ENCODE data around the gene DYNLT4.
A peak's percentile ranks its signal among the peaks of the same experiment; 100 is the strongest.
"Not testable (repeated sequence)": the region's sequence is repeated elsewhere in the genome, so short reads cannot be mapped to it uniquely, and the experiment has no call there.

The DYNLT4 gene

DNA sequence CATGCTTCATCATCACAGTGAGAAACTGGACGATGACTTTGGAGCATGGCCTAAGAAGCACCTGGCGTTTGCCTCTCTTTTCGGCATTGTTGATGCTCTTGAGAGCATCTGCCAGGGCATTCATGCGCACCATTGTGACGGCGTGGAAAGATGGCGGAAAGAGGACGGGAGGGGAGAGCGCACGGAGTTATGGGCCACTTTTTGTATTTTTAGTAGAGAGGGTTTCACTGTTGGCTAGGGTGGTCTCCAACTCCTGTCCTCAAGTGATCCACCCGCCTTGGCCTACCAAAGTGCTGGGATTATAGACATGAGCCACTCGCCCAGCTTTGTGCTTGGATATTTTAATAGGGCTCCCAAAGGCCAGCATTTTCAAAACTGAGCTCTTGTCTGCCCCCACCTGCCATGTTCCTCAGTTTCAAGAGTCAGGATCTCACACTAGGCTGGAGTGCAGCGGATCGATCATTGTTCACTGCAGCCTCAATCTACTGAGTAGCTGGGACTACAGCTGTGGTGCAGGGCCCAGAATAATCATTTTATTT, 26.5 kb downstream of the DYNLT4 start:
- Histone ChIP-seq H3K4me1 (ENCODE audit: control insufficient read depth in 5 of 5, insufficient read depth in 5 of 5, low read length in 5 of 5) (peaks cover 4 to 44% (median 35%) of the 10 kb centered on the region in 5 donors), H3K9ac (ENCODE audit: low read length in 5 of 5) (no peak overlapping the region), H3K36me3 (ENCODE audit: control insufficient read depth in 5 of 5, insufficient read depth in 5 of 5, low read length in 5 of 5) (peaks cover 0 to 51% (median 32%) of the 10 kb centered on the region in 5 donors)

DNA sequence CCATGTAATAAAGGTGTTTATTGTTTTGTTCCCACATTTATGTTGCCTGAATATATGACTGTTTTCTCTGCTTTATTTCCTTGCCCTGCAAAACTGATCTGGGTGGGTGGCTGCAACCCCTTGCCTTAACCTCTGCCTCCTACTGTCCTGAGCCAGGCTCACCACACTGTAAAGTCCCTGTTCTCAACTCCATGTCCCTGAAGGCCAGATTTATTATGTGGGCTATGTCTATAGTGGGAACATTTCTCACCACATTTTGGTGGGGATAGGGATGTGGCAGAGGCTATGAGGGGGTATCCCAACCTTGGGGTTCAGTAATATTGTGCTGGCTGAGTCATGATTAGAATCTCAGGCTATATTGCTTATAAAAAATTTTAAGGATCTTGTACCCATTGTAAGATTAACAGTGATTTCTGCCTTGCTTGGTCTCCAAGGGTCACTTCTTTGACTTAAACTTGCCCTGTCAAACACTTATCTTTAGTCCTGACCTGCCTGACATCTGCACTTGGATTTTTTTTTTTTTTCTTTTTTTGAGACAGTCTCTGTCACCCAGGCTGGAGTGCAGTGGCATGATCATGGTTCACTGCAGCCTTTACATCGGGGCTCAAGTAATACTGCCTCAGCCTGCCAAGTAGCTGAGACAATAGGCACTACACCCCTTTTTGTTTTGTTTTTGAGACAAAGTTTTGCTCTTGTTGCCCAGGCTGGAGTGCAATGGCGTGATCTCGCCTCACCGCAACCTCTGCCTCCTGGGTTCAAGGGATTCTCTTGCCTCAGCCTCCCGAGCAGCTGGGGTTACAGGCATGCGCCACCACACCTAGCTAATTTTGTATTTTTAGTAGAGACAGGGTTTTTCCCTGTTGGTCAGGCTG, 28.2 kb downstream of the DYNLT4 start:
- no peak overlapping the region for H3K9ac ChIP-seq (ENCODE audit: low read length in 5 of 5)
- no peaks in the 10 kb centered on the region for H3K27me3 ChIP-seq (ENCODE audit: control insufficient read depth in 5 of 5, insufficient read depth in 4 of 5, low read length in 5 of 5)
- H3K4me1 ChIP-seq (ENCODE audit: control insufficient read depth in 5 of 5, insufficient read depth in 5 of 5, low read length in 5 of 5), result peaks cover 4 to 39% (median 34%) of the 10 kb centered on the region in 5 donors
- no peaks in the 10 kb centered on the region for H3K9me3 ChIP-seq (ENCODE audit: control insufficient read depth in 5 of 5, low read length in 5 of 5)
- H3K36me3 ChIP-seq (ENCODE audit: control insufficient read depth in 5 of 5, insufficient read depth in 5 of 5, low read length in 5 of 5), result peaks cover 0 to 51% (median 32%) of the 10 kb centered on the region in 5 donors
- H3K4me3 ChIP-seq (ENCODE audit: low read depth in 1 of 5, low read length in 5 of 5), result no peak overlapping the region
- no peak overlapping the region for H3K27ac ChIP-seq (ENCODE audit: low read depth, low read length)

More for the DNA sequence above, 26.5 kb downstream of the DYNLT4 start:
- H3K4me3 ChIP-seq (ENCODE audit: low read depth in 1 of 5, low read length in 5 of 5), result no peak overlapping the region
- H3K27me3 ChIP-seq (ENCODE audit: control insufficient read depth in 5 of 5, insufficient read depth in 4 of 5, low read length in 5 of 5), result peaks cover 0 to 3% (median 0%) of the 10 kb centered on the region in 5 donors
- no peaks in the 10 kb centered on the region for H3K9me3 ChIP-seq (ENCODE audit: control insufficient read depth in 5 of 5, low read length in 5 of 5)
- no peak overlapping the region for H3K27ac ChIP-seq (ENCODE audit: low read depth, low read length)

DNA sequence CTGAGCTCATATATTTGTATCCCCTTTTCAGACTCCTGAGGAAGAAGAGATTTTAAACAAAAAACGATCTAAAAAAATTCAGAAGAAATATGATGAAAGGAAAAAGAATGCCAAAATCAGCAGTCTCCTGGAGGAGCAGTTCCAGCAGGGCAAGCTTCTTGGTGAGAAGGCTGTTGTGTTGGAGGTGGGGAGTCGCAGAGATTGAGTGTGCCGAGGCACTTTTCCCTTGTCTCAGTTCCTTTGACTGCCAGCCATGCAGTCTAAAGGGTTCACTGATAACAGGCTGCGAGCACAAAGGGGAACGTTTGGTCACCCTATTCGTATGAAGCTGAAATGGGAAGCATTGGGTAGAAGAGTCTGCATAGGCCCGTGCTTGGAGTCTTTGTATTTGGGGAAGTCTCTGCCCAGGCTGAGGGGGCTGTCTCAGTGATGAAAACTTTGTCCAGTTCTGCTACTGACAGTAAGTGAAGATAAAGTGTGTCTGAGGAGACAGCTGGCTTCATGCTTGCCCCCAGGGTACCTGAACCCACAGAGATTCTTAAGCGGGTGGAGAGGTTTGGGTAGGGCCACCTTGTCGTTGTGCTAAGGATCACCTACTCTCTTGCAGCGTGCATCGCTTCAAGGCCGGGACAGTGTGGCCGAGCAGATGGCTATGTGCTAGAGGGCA, 29.0 kb downstream of the DYNLT4 start:
- Histone ChIP-seq H3K9me3 (ENCODE audit: control insufficient read depth in 5 of 5, low read length in 5 of 5) (no peaks in the 10 kb centered on the region), H3K9ac (ENCODE audit: low read length in 5 of 5) (no peak overlapping the region), H3K4me3 (ENCODE audit: low read depth in 1 of 5, low read length in 5 of 5) (no peak overlapping the region), H3K4me1 (ENCODE audit: control insufficient read depth in 5 of 5, insufficient read depth in 5 of 5, low read length in 5 of 5) (peaks cover 4 to 34% (median 30%) of the 10 kb centered on the region in 5 donors), H3K27ac (ENCODE audit: low read depth, low read length) (no peak overlapping the region), H3K27me3 (ENCODE audit: control insufficient read depth in 5 of 5, insufficient read depth in 4 of 5, low read length in 5 of 5) (no peaks in the 10 kb centered on the region), H3K36me3 (ENCODE audit: control insufficient read depth in 5 of 5, insufficient read depth in 5 of 5, low read length in 5 of 5) (peaks cover 0 to 51% (median 32%) of the 10 kb centered on the region in 5 donors)

DNA sequence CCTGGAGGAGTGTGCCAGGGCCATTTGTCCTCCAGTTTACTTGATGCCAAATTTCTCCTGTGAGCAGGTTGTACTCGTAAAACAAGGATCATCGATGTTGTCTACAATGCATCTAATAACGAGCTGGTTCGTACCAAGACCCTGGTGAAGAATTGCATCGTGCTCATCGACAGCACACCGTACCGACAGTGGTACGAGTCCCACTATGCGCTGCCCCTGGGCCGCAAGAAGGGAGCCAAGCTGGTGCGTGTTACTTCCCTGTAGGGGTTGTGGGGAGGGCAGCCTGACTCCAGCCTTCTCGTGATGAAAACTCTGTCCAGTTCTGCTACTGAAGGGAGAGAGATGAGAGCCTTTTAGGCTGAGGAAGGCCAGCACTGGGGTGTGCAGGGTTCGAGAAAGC, 29.6 kb downstream of the DYNLT4 start:
- no peaks in the 10 kb centered on the region for H3K27me3 ChIP-seq (ENCODE audit: control insufficient read depth in 5 of 5, insufficient read depth in 4 of 5, low read length in 5 of 5)
- no peak overlapping the region for H3K27ac ChIP-seq (ENCODE audit: low read depth, low read length)
- peaks cover 0 to 51% (median 32%) of the 10 kb centered on the region in 5 donors for H3K36me3 ChIP-seq (ENCODE audit: control insufficient read depth in 5 of 5, insufficient read depth in 5 of 5, low read length in 5 of 5)
- H3K4me1 ChIP-seq (ENCODE audit: control insufficient read depth in 5 of 5, insufficient read depth in 5 of 5, low read length in 5 of 5), result peaks cover 4 to 34% (median 30%) of the 10 kb centered on the region in 5 donors
- H3K4me3 ChIP-seq (ENCODE audit: low read depth in 1 of 5, low read length in 5 of 5), result no peak overlapping the region
- peak overlapping the region in 1 of 5 donors; percentile 52 for H3K9ac ChIP-seq (ENCODE audit: low read length in 5 of 5)
- H3K9me3 ChIP-seq (ENCODE audit: control insufficient read depth in 5 of 5, low read length in 5 of 5), result no peaks in the 10 kb centered on the region

DNA sequence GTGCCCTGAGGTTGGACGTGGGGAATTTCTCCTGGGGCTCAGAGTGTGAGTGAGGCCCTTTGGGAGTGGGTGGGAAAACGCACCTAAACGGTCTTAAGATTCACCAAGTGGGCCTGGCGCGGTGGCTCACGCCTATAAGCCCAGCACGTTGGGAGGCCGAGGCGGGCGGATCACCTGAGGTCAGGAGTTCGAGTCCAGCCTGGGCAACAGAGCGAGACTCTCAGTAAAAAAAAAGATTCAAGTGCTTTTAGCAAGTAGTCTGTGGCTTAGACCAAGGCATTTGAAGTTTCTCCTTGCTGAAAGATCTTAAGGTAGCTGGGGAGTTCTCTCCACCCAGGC, 30.5 kb downstream of the DYNLT4 start:
- peak overlapping the region; percentile 79 to 97 (median 86) for H3K4me3 ChIP-seq (ENCODE audit: low read depth in 1 of 5, low read length in 5 of 5)
- no peaks in the 10 kb centered on the region for H3K9me3 ChIP-seq (ENCODE audit: control insufficient read depth in 5 of 5, low read length in 5 of 5)
- no peaks in the 10 kb centered on the region for H3K27me3 ChIP-seq (ENCODE audit: control insufficient read depth in 5 of 5, insufficient read depth in 4 of 5, low read length in 5 of 5)
- H3K4me1 ChIP-seq (ENCODE audit: control insufficient read depth in 5 of 5, insufficient read depth in 5 of 5, low read length in 5 of 5), result peaks cover 4 to 34% (median 30%) of the 10 kb centered on the region in 5 donors
- peaks cover 0 to 51% (median 32%) of the 10 kb centered on the region in 5 donors for H3K36me3 ChIP-seq (ENCODE audit: control insufficient read depth in 5 of 5, insufficient read depth in 5 of 5, low read length in 5 of 5)
- H3K27ac ChIP-seq (ENCODE audit: low read depth, low read length), result peak overlapping the region; percentile 91
- H3K9ac ChIP-seq (ENCODE audit: low read length in 5 of 5), result peak overlapping the region; percentile 86 to 97 (median 94)

DNA sequence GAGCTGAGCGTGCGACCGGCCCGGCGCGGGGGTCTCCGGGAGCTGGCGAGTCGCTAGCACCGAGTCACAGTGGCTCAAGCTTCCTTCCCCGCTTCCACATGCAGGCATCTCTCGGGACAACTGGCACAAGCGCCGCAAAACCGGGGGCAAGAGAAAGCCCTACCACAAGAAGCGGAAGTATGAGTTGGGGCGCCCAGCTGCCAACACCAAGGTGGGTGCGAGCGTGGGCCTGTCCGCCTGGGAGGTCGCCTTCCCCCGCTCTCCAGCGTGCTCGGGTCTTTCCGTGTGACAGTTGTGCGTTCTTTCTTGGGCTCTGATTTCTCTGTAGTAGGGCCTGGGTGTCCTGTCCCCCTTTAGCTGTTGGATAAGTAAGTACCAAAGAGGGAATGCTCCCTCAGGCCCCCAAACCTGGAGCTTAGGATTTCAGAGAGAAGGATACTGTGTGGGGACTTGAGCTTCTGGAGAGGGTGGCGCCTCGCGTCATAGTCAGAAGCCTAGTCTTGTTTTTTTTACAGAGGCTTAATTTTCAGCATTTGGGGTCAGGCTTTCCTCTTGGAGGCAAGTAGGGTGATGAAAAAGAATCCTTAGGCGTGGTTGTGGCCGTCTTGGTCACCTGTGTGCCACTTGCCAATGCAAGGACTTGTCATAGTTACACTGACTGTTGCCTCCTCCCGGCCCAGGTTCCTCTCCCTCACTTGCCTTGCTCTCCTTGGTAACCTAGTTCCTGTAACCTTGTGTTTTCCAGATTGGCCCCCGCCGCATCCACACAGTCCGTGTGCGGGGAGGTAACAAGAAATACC, 31.0 kb downstream of the DYNLT4 start:
- no peaks in the 10 kb centered on the region for H3K9me3 ChIP-seq (ENCODE audit: control insufficient read depth in 5 of 5, low read length in 5 of 5)
- no peaks in the 10 kb centered on the region for H3K27me3 ChIP-seq (ENCODE audit: control insufficient read depth in 5 of 5, insufficient read depth in 4 of 5, low read length in 5 of 5)
- peaks cover 4 to 34% (median 30%) of the 10 kb centered on the region in 5 donors for H3K4me1 ChIP-seq (ENCODE audit: control insufficient read depth in 5 of 5, insufficient read depth in 5 of 5, low read length in 5 of 5)
- H3K36me3 ChIP-seq (ENCODE audit: control insufficient read depth in 5 of 5, insufficient read depth in 5 of 5, low read length in 5 of 5), result peaks cover 0 to 46% (median 29%) of the 10 kb centered on the region in 5 donors
- peak overlapping the region; percentile 86 to 97 (median 94) for H3K9ac ChIP-seq (ENCODE audit: low read length in 5 of 5)
- peak overlapping the region; percentile 91 for H3K27ac ChIP-seq (ENCODE audit: low read depth, low read length)
- peak overlapping the region; percentile 79 to 97 (median 86) for H3K4me3 ChIP-seq (ENCODE audit: low read depth in 1 of 5, low read length in 5 of 5)

DNA sequence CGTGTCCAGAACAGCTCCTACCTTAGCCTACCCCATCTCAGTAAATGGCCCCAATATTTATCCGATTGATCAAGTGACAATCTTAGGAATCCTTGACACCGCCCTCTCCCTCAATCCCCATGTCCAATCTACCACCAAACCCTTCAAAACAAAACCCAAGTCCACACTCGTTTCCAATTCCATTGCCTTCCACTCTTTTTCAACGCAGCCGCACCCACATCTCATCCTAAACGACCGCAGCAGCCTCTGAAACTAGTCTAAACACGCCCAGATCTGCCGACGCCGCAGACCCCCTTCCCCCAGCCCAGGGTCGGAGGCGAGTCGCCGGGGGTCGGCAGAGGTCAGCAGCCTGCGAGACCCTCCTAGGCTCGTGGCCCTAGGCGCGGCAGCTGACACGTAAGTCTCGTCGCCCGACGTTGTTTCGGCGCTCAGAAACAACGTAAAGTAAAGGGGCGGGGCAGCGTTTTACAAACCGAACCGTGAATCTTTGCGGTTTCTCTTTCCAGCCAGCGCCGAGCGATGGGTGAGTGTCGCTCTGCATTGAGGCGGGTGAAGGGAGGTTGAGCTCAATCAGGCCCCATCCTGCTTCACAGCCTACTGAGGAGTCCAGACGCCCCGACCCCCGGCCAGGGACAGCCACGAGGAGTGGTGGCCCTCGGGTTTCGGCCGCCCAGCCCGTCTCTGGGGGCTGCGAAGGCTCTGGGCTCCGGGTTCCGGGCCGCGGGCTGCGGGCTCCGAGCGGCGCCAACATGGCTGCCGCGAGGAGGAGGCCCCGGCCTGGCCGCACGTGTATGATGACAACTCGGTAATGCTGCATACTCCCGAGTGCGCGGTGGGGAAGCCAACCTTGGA, 31.8 kb downstream of the DYNLT4 start, which contains the start of gene RPS8:
Gene RPS8 (plus strand): TSS at position 463 of the 852 bp plus-strand sequence. CDS start 57 bp downstream, at position 520.
- H3K4me1 ChIP-seq (ENCODE audit: control insufficient read depth in 5 of 5, insufficient read depth in 5 of 5, low read length in 5 of 5), result peaks cover 4 to 34% (median 30%) of the 10 kb centered on the region in 5 donors
- H3K9me3 ChIP-seq (ENCODE audit: control insufficient read depth in 5 of 5, low read length in 5 of 5), result no peaks in the 10 kb centered on the region
- H3K36me3 ChIP-seq (ENCODE audit: control insufficient read depth in 5 of 5, insufficient read depth in 5 of 5, low read length in 5 of 5), result peaks cover 0 to 38% (median 24%) of the 10 kb centered on the region in 5 donors
- H3K27ac ChIP-seq (ENCODE audit: low read depth, low read length), result peak within 1 kb of the TSS; percentile 91
- peak within 1 kb of the TSS; percentile 79 to 97 (median 87) for H3K4me3 ChIP-seq (ENCODE audit: low read depth in 1 of 5, low read length in 5 of 5)
- H3K27me3 ChIP-seq (ENCODE audit: control insufficient read depth in 5 of 5, insufficient read depth in 4 of 5, low read length in 5 of 5), result no peaks in the 10 kb centered on the region
- H3K9ac ChIP-seq (ENCODE audit: low read length in 5 of 5), result peak within 1 kb of the TSS; percentile 86 to 97 (median 94)

DNA sequence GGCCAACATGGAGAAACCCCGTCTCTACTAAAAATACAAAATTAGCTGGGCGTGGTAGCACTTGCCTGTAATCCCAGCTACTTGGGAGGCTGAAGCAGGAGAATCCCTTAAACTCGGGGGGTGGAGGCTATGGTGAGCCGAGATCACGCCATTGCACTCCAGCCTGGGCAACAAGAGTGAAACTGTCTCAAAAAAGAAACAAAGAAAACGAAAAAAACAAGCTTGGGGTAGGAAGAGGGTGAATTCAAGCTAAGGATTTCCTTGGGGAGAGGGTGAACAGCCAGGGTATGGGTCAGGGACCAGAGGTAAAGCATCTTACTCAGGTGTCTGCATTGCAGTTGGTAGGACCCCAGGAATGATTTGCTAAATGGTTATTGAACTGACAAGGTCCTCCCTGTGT, 40.7 kb downstream of the DYNLT4 start:
- H3K9ac ChIP-seq (ENCODE audit: low read length in 5 of 5); H3K9me3 ChIP-seq (ENCODE audit: control insufficient read depth in 5 of 5, low read length in 5 of 5); H3K27me3 ChIP-seq (ENCODE audit: control insufficient read depth in 5 of 5, insufficient read depth in 4 of 5, low read length in 5 of 5); H3K36me3 ChIP-seq (ENCODE audit: control insufficient read depth in 5 of 5, insufficient read depth in 5 of 5, low read length in 5 of 5); H3K4me3 ChIP-seq (ENCODE audit: low read depth in 1 of 5, low read length in 5 of 5); H3K27ac ChIP-seq (ENCODE audit: low read depth, low read length); H3K4me1 ChIP-seq (ENCODE audit: control insufficient read depth in 5 of 5, insufficient read depth in 5 of 5, low read length in 5 of 5): not testable (repeated sequence)

DNA sequence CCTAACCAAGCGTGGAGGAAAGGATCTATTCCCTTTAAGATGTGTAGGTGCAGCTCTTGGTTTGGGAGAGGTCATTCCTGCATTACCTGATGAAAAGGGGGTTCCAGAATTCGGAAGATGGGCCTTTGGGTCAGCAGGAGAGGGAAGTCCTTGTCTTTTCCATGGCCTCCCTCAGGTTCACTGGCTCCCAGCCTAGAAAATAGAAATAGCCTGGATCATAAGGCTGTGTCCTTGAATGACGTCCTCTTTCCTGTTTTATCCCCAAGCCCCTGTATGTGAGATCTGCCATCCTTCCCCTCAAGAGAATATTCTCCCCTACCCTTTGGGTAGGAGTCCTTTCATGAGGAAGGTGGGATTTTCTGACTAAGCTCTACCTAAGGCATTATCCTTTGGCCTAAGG, 46.3 kb downstream of the DYNLT4 start:
- Histone ChIP-seq H3K36me3 (ENCODE audit: control insufficient read depth in 5 of 5, insufficient read depth in 5 of 5, low read length in 5 of 5) (no peaks in the 10 kb centered on the region), H3K9me3 (ENCODE audit: control insufficient read depth in 5 of 5, low read length in 5 of 5) (no peaks in the 10 kb centered on the region), H3K4me3 (ENCODE audit: low read depth in 1 of 5, low read length in 5 of 5) (no peak overlapping the region), H3K27ac (ENCODE audit: low read depth, low read length) (no peak overlapping the region), H3K4me1 (ENCODE audit: control insufficient read depth in 5 of 5, insufficient read depth in 5 of 5, low read length in 5 of 5) (no peaks in the 10 kb centered on the region), H3K9ac (ENCODE audit: low read length in 5 of 5) (no peak overlapping the region), H3K27me3 (ENCODE audit: control insufficient read depth in 5 of 5, insufficient read depth in 4 of 5, low read length in 5 of 5) (no peaks in the 10 kb centered on the region)
